Ascending aorta (tissue), 2 donors: ENCODE measurements around the gene ATP6V1C2. TPM values are rescaled to one million over a fixed set of nuclear protein-coding genes. Genes with fewer than 3 reads are reported as not detected.

Experiments
- DNase-seq, 2 donors: peaks; one replicate each; pipeline ENCODE4 v3.0.0-alpha.2; 2019; ENCODE audit warnings: low spot score in 2 of 2
- H3K27ac ChIP-seq, 2 donors: fragments of 200-600 bp; sonication (generic); one replicate each; pipeline ENCODE4 v1.5.1; 2016 to 2017; ENCODE audit warnings: mild to moderate bottlenecking in 1 of 2
- H3K27me3 ChIP-seq: fragments of 200-600 bp; sonication (generic); one replicate; pipeline ENCODE4 v1.5.1; 2017
- H3K36me3 ChIP-seq, 2 donors: fragments of 200-600 bp; sonication (generic); one replicate each; pipeline ENCODE4 v1.5.1; 2016
- H3K4me1 ChIP-seq, 2 donors: fragments of 200-600 bp; sonication (generic); one replicate each; pipeline ENCODE4 v1.5.1; 2016 to 2017; ENCODE audit warnings: mild to moderate bottlenecking in 1 of 2
- H3K4me3 ChIP-seq, 2 donors: fragments of 200-600 bp; sonication (generic); one replicate each; pipeline ENCODE4 v1.5.1; 2016 to 2017; ENCODE audit warnings: mild to moderate bottlenecking in 1 of 2
- H3K9me3 ChIP-seq, 2 donors: fragments of 200-600 bp; sonication (generic); one replicate each; pipeline ENCODE4 v1.5.1; 2016
- intact Hi-C: fragments of 100-400 bp; cut with DNase I; formaldehyde crosslinking; loops from one replicate; pipeline ENCODE4 v1.15.1; 2023
- total RNA-seq: library from RNA; depleted of rRNA; stranded (reverse); fragments of >200 nt; gene quantifications from one replicate; pipeline ENCODE4 v1.1.0, GENCODE V29; 2016
- TF ChIP-seq, protein P1 (sequence below), 3 experiments: fragments of 200-600 bp in 2 of 3; fragments of 450-650 bp in 1 of 3; sonication (generic) in 2 of 3; IDR thresholded peaks; one replicate each; pipeline ENCODE4 v1.5.1; 2016 to 2019; ENCODE audit warnings: antibody characterized with exemption in 3 of 3, mild to moderate bottlenecking in 1 of 3, moderate library complexity in 1 of 3

Gene ATP6V1C2
- total RNA-seq, 1 donor from 2014 or later, result 6.0 TPM

DNA sequence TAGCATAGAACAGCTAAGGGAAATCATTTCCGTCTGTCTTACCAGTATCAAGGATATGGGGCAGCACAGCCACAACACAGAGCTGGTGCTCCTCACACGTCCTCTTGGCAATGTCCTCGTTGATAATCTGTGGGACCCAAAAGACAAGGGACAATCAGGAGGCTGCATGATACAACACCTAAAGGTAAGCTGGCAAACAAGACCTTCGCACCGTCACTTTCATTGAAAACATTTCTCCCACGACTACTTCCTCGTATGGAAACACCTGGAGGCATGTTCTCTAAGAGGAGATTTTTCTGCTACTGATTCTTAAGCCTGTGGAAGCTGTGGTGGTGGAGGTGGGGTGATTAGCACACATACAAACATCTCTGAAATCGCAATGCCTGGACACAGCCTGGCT lies 67.4 kb downstream of the ATP6V1C2 start:
- intact Hi-C loops, result no loop called here
- H3K4me1 ChIP-seq, result no peaks in the 10 kb centered on the region
- no peaks in the 10 kb centered on the region for H3K9me3 ChIP-seq
- DNase-seq, result no peak
- H3K36me3 ChIP-seq, result peaks cover 95 to 98% of the 10 kb centered on the region in 2 donors
- TF ChIP-seq, protein P1, sequence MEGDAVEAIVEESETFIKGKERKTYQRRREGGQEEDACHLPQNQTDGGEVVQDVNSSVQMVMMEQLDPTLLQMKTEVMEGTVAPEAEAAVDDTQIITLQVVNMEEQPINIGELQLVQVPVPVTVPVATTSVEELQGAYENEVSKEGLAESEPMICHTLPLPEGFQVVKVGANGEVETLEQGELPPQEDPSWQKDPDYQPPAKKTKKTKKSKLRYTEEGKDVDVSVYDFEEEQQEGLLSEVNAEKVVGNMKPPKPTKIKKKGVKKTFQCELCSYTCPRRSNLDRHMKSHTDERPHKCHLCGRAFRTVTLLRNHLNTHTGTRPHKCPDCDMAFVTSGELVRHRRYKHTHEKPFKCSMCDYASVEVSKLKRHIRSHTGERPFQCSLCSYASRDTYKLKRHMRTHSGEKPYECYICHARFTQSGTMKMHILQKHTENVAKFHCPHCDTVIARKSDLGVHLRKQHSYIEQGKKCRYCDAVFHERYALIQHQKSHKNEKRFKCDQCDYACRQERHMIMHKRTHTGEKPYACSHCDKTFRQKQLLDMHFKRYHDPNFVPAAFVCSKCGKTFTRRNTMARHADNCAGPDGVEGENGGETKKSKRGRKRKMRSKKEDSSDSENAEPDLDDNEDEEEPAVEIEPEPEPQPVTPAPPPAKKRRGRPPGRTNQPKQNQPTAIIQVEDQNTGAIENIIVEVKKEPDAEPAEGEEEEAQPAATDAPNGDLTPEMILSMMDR (IDR thresholded peaks at IDR 0.05), result no peak
- no peak overlapping the region for H3K4me3 ChIP-seq
- no peaks in the 10 kb centered on the region for H3K27me3 ChIP-seq
- no peak overlapping the region for H3K27ac ChIP-seq

DNA sequence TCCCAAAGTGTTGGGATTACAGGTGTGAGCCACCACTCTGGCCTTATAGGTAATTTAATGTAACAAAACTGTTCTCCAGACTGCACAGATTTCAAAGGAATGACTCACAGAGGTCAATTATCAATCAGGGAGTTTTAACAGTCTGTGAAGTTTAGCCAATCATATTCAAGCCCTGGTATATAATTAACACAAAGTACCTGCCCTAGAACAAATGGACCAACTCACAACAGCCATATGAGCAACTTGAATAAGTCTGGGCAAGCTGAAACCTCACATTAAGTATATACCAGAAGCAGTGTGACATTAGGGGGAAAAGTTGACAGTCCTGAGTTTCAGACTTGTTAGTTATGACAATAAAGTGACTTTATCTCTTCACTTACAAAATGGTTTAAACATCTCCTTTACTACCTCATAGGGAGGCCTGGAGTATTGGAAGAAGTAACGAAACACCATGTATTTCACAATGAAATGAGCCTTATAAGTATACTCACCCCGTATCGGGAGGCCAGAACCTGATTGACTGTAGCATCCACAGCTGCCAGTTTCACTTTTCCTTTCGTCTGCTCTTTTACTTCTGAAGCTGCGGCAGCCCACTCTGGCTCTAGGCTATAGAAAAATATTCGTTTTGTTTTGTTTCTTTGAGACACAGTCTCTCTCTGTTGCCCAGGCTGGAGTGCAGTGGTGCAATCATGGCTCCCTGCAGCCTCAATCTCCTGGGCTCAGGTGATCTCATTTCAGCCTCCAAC lies 69.0 kb downstream of the ATP6V1C2 start:
- H3K36me3 ChIP-seq, result peaks cover 81 to 96% of the 10 kb centered on the region in 2 donors
- H3K4me1 ChIP-seq, result no peaks in the 10 kb centered on the region
- intact Hi-C loops, result no loop called here
- TF ChIP-seq, protein P1 (IDR thresholded peaks at IDR 0.05), result no peak
- no peak overlapping the region for H3K27ac ChIP-seq
- H3K27me3 ChIP-seq, result no peaks in the 10 kb centered on the region
- H3K9me3 ChIP-seq, result no peaks in the 10 kb centered on the region
- no peak for DNase-seq
- no peak overlapping the region for H3K4me3 ChIP-seq

DNA sequence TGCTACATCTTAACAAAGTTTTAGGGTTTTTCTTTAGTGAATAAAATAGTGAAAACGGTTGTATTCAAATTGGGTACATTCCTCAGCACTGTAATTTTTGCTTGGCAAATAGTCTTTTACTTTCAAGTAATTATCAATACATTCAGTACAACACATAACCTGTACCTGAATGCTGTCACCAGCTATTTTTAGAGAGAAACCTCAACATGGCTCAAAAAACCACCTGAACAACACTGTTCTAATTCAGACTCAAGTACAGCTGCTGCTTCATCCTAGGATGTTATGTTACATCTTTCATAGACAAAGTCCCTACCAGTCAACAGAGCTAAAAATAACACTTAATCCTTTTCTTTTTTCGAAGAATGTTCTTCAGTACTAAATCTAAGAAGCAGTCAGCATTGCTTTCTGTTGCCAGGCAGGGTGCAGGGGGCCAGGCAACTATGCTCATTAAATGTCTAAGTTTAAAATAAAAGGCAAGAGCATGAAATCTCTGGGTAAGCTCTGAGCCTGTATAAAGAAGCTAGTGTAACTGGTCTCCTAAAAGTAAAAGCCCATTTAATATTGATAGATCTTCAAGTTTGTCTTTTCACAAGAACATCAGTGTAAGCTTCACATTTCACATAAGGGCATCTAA lies 70.7 kb downstream of the ATP6V1C2 start:
- peaks cover 77 to 94% of the 10 kb centered on the region in 2 donors for H3K36me3 ChIP-seq
- TF ChIP-seq, protein P1 (IDR thresholded peaks at IDR 0.05), result no peak
- no peaks in the 10 kb centered on the region for H3K4me1 ChIP-seq

DNA sequence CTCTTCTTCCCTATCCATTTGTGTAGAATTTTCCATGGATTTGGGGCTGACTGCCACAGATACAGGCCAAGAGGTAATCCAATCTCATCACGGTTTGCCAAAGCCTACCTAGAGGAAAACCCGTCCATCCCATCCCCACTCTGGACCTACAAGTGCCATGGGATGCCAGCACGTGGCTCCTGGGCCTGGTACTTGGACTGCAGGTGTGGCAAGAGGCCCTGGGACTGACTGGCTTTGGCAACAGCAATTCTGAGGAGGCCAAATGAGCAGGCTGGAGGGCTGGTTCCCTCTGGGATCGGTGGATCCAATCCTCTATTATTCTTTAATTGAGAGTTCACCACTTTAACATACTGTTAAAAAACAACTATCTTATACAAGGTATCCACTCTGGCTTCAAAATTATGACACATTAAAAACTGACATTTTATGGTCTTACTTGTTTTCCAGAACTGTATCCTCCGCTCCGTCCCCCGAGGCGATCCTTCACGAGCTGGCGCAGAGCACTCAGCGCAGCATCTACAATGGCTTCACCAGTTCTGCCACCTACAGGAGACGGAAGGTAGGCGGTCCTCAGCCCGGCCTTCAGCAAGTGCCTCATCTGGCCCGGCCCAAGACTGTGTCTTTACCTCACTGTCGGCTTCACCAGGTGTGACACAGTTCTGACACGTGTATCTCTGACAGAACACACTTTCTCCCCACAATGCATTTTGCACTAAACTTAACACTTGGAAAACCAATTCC lies 71.4 kb downstream of the ATP6V1C2 start:
- H3K27ac ChIP-seq, result no peak overlapping the region
- no peak overlapping the region for H3K4me3 ChIP-seq
- H3K27me3 ChIP-seq, result no peaks in the 10 kb centered on the region
- intact Hi-C loops, result no loop called here
- TF ChIP-seq, protein P1 (IDR thresholded peaks at IDR 0.05), result no peak
- H3K9me3 ChIP-seq, result no peaks in the 10 kb centered on the region
- peaks cover 76 to 94% of the 10 kb centered on the region in 2 donors for H3K36me3 ChIP-seq
- no peak for DNase-seq
- H3K4me1 ChIP-seq, result no peaks in the 10 kb centered on the region

More for the DNA sequence above, 70.7 kb downstream of the ATP6V1C2 start:
- no peak overlapping the region for H3K4me3 ChIP-seq
- no peaks in the 10 kb centered on the region for H3K9me3 ChIP-seq
- intact Hi-C loops, result no loop called here
- no peak for DNase-seq
- H3K27ac ChIP-seq, result no peak overlapping the region
- H3K27me3 ChIP-seq, result no peaks in the 10 kb centered on the region

DNA sequence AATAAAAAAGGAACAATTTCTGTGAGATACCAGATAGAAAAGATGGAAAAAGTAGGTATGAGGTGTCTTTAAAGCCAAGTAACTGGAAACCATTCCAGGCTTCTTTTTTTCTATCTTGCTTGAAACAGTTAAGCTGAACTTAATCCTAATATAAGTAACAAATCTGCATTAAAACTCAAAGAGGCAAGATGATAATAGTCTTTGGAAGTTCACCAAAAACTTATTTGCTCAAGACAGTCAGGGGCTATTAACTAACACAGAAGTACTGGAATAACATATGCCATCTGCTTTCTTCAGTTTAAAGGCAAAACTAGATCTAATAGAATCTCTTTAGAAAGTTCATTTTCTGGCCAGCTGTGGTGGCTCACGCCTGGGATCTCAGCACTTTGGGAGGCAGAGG lies 72.4 kb downstream of the ATP6V1C2 start:
- TF ChIP-seq, protein P1 (IDR thresholded peaks at IDR 0.05), result no peak
- H3K9me3 ChIP-seq, result no peaks in the 10 kb centered on the region
- H3K36me3 ChIP-seq, result peaks cover 70 to 86% of the 10 kb centered on the region in 2 donors
- no peak overlapping the region for H3K27ac ChIP-seq
- intact Hi-C loops, result no loop called here
- no peaks in the 10 kb centered on the region for H3K27me3 ChIP-seq
- no peaks in the 10 kb centered on the region for H3K4me1 ChIP-seq
- DNase-seq, result no peak
- H3K4me3 ChIP-seq, result no peak overlapping the region
